HepG2 (cell line): ENCODE measurements around the gene EIF4ENIF1. TPM values are rescaled to one million over a fixed set of nuclear protein-coding genes. Genes with fewer than 3 reads are reported as not detected.
A peak's percentile ranks its signal among the peaks of the same experiment; 100 is the strongest.

Experiments
- ATAC-seq: fragments of 200-7000 bp; cut with Tn5 transposase; 3 replicates; pipeline ENCODE4 v1.9.1; 2020; ENCODE audit warnings: mild to moderate bottlenecking, moderate library complexity
- BruUV-seq: library from RNA; stranded (reverse); fragments of 400-500 nt; replicated peaks from 2 replicates; lab custom pipeline; 2021; lab: Mats Ljungman, UMichigan
- CTCF ChIA-PET: fragments of 300-600 bp; formaldehyde crosslinking; extraction: SDS; loops from one replicate; lab custom pipeline; 2021; ENCODE audit warnings: low total read pairs, inconsistent platforms, low intra/inter-chr PET ratio; lab: Yijun Ruan, JAX
- POLR2A ChIA-PET: fragments of 350-600 bp; sonication (Branson Sonifier 250); formaldehyde crosslinking; loops from one replicate; lab custom pipeline; 2020; ENCODE audit warnings: antibody characterized with exemption, inconsistent platforms; lab: Yijun Ruan, JAX
- DNase-seq: peaks from one replicate; pipeline ENCODE4 v3.0.0-alpha.2; 2015; ENCODE audit warnings: low spot score
- FAIRE-seq: peaks from 3 replicates; lab custom pipeline; 2011; peaks lifted over from hg19 to GRCh38; lab: Jason Lieb, UNC
- H2AFZ ChIP-seq: one replicate; pipeline ENCODE4 v1.6.1; 2011; ENCODE audit warnings: low read length, inconsistent platforms
- H3K27ac ChIP-seq: fragments of 300-600 bp; 3 replicates; pipeline ENCODE4 v1.8.0; 2011; ENCODE audit warnings: mixed run types, mild to moderate bottlenecking, mixed read lengths, low read length, inconsistent platforms; ENCODE audit not compliant: insufficient read depth; ENCODE audit errors: extremely low read length
- H3K27me3 ChIP-seq, 2 experiments: fragments of 200-600 bp in 1 of 2; 2 replicates in 1 of 2; 3 replicates in 1 of 2; pipeline versions ENCODE4 v1.6.0 to v1.8.0; 2011; ENCODE audit warnings: low read length in 2 of 2, mild to moderate bottlenecking in 2 of 2, moderate library complexity in 2 of 2, inconsistent platforms in 1 of 2; ENCODE audit not compliant: insufficient read depth in 2 of 2, control insufficient read depth in 1 of 2
- H3K36me3 ChIP-seq, 2 experiments: fragments of 200-600 bp in 1 of 2; replicated peaks in 1 of 2; 2 replicates in 1 of 2; 3 replicates in 1 of 2; pipeline versions ENCODE4 v1.5.1 to v1.8.0; 2011; ENCODE audit warnings: low read length in 2 of 2, inconsistent platforms in 1 of 2; ENCODE audit not compliant: insufficient read depth in 2 of 2, control insufficient read depth in 1 of 2
- H3K4me1 ChIP-seq: 2 replicates; pipeline ENCODE4 v1.5.1; 2012; ENCODE audit warnings: low read length, inconsistent platforms; ENCODE audit not compliant: insufficient read depth
- H3K4me2 ChIP-seq: 2 replicates; pipeline ENCODE4 v1.6.0; 2011; ENCODE audit warnings: low read depth, low read length, inconsistent platforms
- H3K4me3 ChIP-seq, 3 experiments: fragments of 200-600 bp in 1 of 3; sonication (generic), shearing (Covaris generic) in 1 of 3; replicated peaks in 1 of 3; 2 replicates each; pipeline ENCODE4 v1.5.1; 2011 to 2016; ENCODE audit warnings: low read length in 3 of 3, inconsistent platforms in 2 of 3, low read depth in 2 of 3, mild to moderate bottlenecking in 2 of 3, control low read depth in 1 of 3, mixed read lengths in 1 of 3; ENCODE audit not compliant: insufficient read depth in 1 of 3
- H3K79me2 ChIP-seq: one replicate; pipeline ENCODE4 v1.6.1; 2011; ENCODE audit warnings: low read length, inconsistent platforms; ENCODE audit not compliant: insufficient read depth
- H3K9ac ChIP-seq: 2 replicates; pipeline ENCODE4 v1.6.0; 2011; ENCODE audit warnings: mild to moderate bottlenecking, low read depth, low read length, inconsistent platforms; ENCODE audit not compliant: insufficient read depth
- H3K9me3 ChIP-seq: 2 replicates; pipeline ENCODE4 v1.5.1; 2012; ENCODE audit warnings: mild to moderate bottlenecking, low read length
- H4K20me1 ChIP-seq: 2 replicates; pipeline ENCODE4 v1.6.0; 2011; ENCODE audit warnings: inconsistent platforms, mild to moderate bottlenecking, low read length, moderate library complexity; ENCODE audit not compliant: insufficient read depth
- RBM22 ChIP-seq: fragments of 200-400 bp; formaldehyde crosslinking; optimal IDR thresholded peaks from 2 replicates; pipeline ENCODE3; 2017; ENCODE audit warnings: mild to moderate bottlenecking, low read length, moderate library complexity
- SP140L ChIP-seq: sonication (generic); formaldehyde crosslinking; IDR thresholded peaks from 2 replicates; pipeline ENCODE4 v1.4.0; 2020; ENCODE audit warnings: missing genetic modification reagents, borderline replicate concordance
- ZNF546 ChIP-seq: sonication (generic); formaldehyde crosslinking; conservative IDR thresholded peaks from 2 replicates; pipeline ENCODE4 v1.8.1; 2023; ENCODE audit warnings: mild to moderate bottlenecking, missing genetic modification reagents
- ZNF572 ChIP-seq: sonication (generic); formaldehyde crosslinking; IDR thresholded peaks from 2 replicates; pipeline ENCODE4 v1.5.1; 2020; ENCODE audit warnings: mild to moderate bottlenecking, missing genetic modification reagents
- ZNF724P ChIP-seq: sonication (generic); formaldehyde crosslinking; IDR thresholded peaks from 2 replicates; pipeline ENCODE4 v1.8.0; 2022; ENCODE audit warnings: missing genetic modification reagents, borderline replicate concordance
- ZSCAN29 ChIP-seq: sonication (generic); formaldehyde crosslinking; conservative IDR thresholded peaks from 2 replicates; pipeline ENCODE4 v1.4.0; 2020; ENCODE audit warnings: mild to moderate bottlenecking, missing genetic modification reagents
- WGBS: methylation state at CpG from one replicate; pipeline ENCODE4 v1.1.6; 2017; ENCODE audit warnings: low lambda C conversion rate; 5-methylcytosine and 5-hydroxymethylcytosine counted together
- in situ Hi-C: cut with HindIII; loops from 2 replicates; pipeline ENCODE4 v1.10.0; 2017; ENCODE audit warnings: low pct_unique_long_range_greater_than_20kb; ENCODE audit not compliant: extremely low pct_ligation_motif_present
- intact Hi-C: fragments of 100-400 bp; cut with micrococcal nuclease; formaldehyde crosslinking; loops from one replicate; pipeline ENCODE4 v1.10.0; 2022; ENCODE audit not compliant: unreplicated experiment
- polyA plus RNA-seq, 8 experiments: library from polyadenylated mRNA; depleted of rRNA in 3 of 8; stranded (reverse) in 7 of 8; unstranded in 1 of 8; fragments of >200 nt; fragmentation: Illumina TruSeq in 4 of 8; extraction: Trizol in 4 of 8; gene quantifications; 2 replicates each; pipeline versions ENCODE4 v1.2.1 to v1.2.3, GENCODE V29; 2011 to 2016; ENCODE audit warnings: low read depth in 4 of 8, missing spikeins in 1 of 8, mixed read lengths in 1 of 8; ENCODE audit not compliant: insufficient read depth in 1 of 8
- total RNA-seq, 5 experiments: library from RNA; depleted of rRNA; stranded (reverse); fragments of >200 nt; fragmentation: Illumina TruSeq; extraction: Trizol; gene quantifications; 2 replicates each; pipeline ENCODE4 v1.2.3, GENCODE V29; 2016; ENCODE audit warnings: low read depth in 1 of 5
- TF ChIP-seq, protein P1 (sequence below): sonication (generic); formaldehyde crosslinking; IDR thresholded peaks from 2 replicates; pipeline ENCODE4 v1.5.0; 2020; ENCODE audit warnings: mild to moderate bottlenecking, missing genetic modification reagents

Gene EIF4ENIF1
- total and polyA plus RNA-seq, 2 of the 13 experiments (the other 11 are each of a cell fraction or from before 2014, with no cell fraction given), result 11.9 to 12.3 TPM

DNA sequence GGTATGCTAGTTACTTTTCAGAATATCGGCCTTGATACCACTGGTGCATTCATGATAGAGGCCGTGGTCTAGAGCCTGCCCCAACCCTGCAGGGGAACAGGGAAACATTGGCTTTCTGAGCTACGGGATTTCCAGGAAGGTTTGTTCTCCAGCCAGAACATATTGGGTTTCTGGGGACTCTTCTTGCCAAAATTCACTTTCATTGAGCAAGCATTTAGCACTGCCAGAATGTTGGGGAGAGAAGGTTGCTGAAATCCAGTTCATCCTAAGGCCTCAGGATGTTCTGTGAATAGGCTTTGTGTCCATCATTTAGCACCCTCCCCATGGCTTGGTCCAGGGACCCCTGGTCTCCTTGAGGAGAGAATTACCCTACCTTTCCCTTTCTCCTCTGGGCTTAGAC lies 53.5 kb downstream of the EIF4ENIF1 start:
- WGBS, result 89% methylated on average over 3 of the region's 3 CpGs
- no peak overlapping the region for H3K9ac ChIP-seq
- peaks cover 2% of the 10 kb centered on the region for H3K79me2 ChIP-seq
- H3K27me3 ChIP-seq, result no peaks in the 10 kb centered on the region
- ChIA-PET CTCF (no interaction called here), POLR2A (interaction anchor here (1.2 kb wide), 1 partner anchor 90 kb away, joined by 3 read pairs; no protein-coding TSS in a partner anchor)
- intact Hi-C loops (no loop called here), in situ Hi-C loops (no loop called here)
- no peak overlapping the region for H3K27ac ChIP-seq
- 0 out of 2 replicates have a peak, but pooled peaks cover 4% of the 10 kb centered on the region for H4K20me1 ChIP-seq
- H3K36me3 ChIP-seq, result peaks cover 34 to 85% of the 10 kb centered on the region in 2 experiments
- no peak overlapping the region for H3K4me3 ChIP-seq
- ATAC-seq, result no peak
- peaks cover 15% of the 10 kb centered on the region for H3K4me1 ChIP-seq
- H2AFZ ChIP-seq, result no peak overlapping the region
- no peak for FAIRE-seq
- H3K4me2 ChIP-seq, result no peak overlapping the region
- DNase-seq, result no peak
- TF ChIP-seq ZNF724P (CRISPR knock-in tag), result no peak
- TF ChIP-seq ZNF572 (CRISPR knock-in tag), result no peak
- peak; percentile 70 for TF ChIP-seq RBM22
- no peak for TF ChIP-seq ZNF546
- no peak for TF ChIP-seq ZSCAN29 (CRISPR knock-in tag)
- TF ChIP-seq, protein P1, sequence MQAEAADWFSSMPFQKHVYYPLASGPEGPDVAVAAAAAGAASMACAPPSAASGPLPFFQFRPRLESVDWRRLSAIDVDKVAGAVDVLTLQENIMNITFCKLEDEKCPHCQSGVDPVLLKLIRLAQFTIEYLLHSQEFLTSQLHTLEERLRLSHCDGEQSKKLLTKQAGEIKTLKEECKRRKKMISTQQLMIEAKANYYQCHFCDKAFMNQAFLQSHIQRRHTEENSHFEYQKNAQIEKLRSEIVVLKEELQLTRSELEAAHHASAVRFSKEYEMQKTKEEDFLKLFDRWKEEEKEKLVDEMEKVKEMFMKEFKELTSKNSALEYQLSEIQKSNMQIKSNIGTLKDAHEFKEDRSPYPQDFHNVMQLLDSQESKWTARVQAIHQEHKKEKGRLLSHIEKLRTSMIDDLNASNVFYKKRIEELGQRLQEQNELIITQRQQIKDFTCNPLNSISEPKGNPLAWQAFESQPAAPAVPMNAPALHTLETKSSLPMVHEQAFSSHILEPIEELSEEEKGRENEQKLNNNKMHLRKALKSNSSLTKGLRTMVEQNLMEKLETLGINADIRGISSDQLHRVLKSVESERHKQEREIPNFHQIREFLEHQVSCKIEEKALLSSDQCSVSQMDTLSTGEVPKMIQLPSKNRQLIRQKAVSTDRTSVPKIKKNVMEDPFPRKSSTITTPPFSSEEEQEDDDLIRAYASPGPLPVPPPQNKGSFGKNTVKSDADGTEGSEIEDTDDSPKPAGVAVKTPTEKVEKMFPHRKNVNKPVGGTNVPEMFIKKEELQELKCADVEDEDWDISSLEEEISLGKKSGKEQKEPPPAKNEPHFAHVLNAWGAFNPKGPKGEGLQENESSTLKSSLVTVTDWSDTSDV (CRISPR knock-in tag), result no peak
- no peak for TF ChIP-seq SP140L (CRISPR knock-in tag)
- H3K9me3 ChIP-seq, result no peaks in the 10 kb centered on the region
- BruUV-seq, result no TSS peak
